Ureter (tissue), 1 donor: ENCODE results near the gene PARN. TPM values are rescaled to one million over a fixed set of nuclear protein-coding genes. Genes with fewer than 3 reads are reported as not detected.
"Not testable (repeated sequence)": the region's sequence is repeated elsewhere in the genome, so short reads cannot be mapped to it uniquely, and the experiment has no call there.

Experiments used
- DNase-seq: peaks from one replicate; pipeline ENCODE4 v3.0.0-alpha.2; 2020; ENCODE audit warnings: low spot score
- total RNA-seq: library from RNA; stranded (reverse); gene quantifications from one replicate; pipeline ENCODE4 v1.2.4, GENCODE V29; 2023
- donor health status: DM: yes; HTN: yes; CAD: no.

PARN gene
- total RNA-seq, 1 donor from 2014 or later: 53.9 TPM

DNA sequence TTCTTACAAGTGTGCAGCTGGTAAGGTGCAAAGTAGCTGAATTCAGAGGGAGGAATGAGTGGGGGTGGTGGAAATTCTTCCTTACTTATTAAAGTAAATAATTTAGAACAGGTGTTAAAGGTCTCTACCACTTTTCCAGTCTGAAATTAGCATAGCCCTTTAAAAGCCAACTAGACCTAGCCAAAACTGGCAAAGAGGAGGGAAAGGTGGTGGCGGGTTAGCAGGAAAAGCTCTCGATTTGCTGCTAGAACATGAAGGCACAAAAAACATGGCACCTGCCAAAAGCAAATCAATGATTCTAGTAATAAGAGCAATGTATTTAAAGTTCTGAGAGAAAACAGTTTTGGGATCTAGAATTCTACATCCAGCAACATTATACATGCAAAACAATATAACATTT is 157.7 kb downstream of the PARN start:
- DNase-seq: no peak

- no peak for DNase-seq
Observed at GRCh38 chr16:14470788-14471187, 159.3 kb downstream of the PARN start.

DNA sequence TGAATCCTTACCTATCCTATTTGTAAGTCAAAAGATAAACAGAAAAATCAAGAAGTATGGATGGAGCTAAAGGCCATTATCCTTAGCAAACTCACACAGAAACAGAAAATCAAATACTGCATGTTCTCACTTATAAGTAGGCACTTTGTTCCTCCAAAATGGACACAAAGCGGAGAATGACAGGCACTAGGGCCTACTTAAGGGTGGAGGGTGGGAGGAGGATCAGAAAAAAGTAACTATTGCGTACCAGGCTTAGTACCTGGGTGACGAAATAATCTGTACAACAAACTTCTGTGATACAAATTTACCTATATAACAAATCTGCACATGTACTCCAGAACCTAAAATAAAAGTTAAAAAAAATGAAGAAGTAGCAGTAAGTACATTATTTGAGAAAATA is 164.3 kb downstream of the PARN start:
- DNase-seq: no peak

DNA sequence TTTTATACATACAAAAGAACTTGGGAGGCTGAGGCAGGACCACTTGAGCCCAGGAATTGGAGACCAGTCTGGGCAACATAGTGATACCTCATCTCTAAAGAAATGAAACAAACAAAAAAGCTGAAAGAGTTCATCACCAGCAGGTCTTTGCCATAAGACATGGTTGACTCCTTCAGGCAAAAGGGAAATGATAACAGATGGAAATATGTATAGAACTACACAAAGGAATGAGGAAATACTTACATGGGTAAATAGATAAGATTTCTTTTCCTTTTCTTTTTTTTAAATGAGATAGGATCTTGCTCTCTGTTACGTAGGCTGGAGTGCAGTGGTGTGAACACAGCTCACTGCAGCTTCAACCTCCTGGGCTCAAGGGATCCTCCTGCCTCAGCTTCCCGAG is 165.3 kb downstream of the PARN start:
- DNase-seq: no peak

DNA sequence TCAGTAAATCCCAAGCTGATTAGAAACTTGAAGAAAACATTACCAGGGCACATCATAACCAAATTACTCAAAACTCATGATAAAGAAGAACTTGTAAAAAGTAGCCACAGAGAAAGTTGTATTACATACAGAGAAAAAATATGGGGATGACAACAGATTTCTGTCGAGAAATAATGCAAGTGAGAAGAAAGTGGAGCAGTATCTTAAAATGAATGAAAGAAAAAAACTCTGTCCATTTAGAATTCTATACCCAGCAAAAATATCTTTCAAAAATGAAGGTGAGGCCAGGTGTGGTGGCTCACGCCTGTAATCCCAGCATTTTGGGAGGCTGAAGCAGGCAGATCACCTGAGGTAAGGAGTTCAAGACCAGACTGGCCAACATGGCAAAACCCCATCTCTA is 165.9 kb downstream of the PARN start:
- DNase-seq: no peak

DNA sequence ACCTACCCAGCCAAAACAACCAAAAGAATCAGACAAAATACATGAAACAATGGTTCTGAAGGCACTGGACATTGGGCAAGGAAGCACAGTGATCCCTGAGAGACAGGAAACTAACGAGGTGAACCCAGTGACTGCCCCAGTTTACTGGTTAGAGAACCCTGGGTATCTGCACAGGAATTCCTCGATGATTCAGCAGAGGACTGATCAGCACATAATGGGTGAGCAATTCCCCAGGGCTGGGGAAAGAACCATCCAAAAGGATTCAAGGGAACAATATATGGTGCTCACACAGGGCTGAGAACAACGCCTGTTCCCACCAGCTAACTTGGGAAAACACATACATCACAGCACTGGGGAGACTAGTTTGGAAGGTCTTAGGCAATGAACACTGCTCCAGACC is 167.2 kb downstream of the PARN start:
- DNase-seq: no peak

GRCh38 chr16:14460726-14461125 is 169.3 kb downstream of the PARN start:
- DNase-seq: no peak

DNA sequence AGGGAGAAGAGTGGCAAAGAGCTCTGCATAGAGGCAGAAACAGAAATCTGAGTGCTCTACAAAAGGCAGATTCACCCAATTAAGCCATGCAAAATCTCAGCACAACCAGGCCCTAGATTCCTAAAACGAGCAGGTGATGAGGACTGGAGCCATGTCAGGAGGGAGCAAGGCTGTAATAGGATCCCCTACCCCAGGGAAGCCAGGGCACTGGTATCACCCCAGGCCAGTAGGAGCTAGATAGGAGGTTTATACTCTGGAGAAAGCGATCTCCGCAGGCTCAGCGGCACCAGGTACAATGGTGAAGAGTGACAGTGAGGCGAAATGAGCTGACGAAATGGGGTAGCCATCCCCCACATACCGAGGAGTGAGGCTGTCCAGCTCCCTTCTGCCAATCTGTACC is 171.5 kb downstream of the PARN start:
- DNase-seq: no peak

DNA sequence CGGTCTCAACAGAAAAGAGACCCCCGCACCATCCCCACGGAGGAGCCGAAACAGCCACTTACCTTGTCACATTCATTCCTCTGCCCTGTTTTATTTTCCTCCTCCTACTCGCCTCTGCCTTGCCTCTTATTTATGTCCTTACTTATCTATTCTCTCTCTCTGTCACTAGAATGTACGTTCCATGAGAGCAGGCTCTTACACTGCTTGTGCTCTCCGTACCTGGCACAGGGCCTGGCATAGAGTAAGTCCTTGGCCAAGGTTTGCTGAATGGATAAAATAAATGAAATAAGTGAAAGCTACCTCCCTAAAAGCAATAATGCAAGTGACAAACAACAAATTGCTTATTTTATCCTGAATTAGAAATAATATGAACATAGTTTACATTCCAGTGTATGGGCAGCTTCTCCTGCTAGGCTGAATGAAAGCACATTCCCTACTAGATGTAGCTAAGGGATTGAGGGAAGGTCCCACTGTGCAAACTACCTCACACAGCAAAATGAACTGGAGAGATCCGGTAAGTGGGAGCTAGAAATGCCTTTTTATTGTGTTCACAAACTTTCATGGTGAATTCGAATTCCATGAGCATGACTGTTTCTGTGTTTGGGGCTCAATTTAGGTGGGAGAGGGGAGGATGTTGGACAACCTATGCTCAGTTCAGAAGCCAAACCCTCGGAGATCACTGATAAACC is 173.1 kb downstream of the PARN start:
- DNase-seq: no peak

- DNase-seq: no peak
Observed at GRCh38 chr16:14455573-14455972, 174.5 kb downstream of the PARN start.

- DNase-seq: no peak
Observed at GRCh38 chr16:14454391-14454790, 175.7 kb downstream of the PARN start.

GRCh38 chr16:14452066-14452465 is 178.0 kb downstream of the PARN start:
- DNase-seq: no peak

GRCh38 chr16:14450846-14451245 is 179.2 kb downstream of the PARN start:
- DNase-seq: no peak

DNA sequence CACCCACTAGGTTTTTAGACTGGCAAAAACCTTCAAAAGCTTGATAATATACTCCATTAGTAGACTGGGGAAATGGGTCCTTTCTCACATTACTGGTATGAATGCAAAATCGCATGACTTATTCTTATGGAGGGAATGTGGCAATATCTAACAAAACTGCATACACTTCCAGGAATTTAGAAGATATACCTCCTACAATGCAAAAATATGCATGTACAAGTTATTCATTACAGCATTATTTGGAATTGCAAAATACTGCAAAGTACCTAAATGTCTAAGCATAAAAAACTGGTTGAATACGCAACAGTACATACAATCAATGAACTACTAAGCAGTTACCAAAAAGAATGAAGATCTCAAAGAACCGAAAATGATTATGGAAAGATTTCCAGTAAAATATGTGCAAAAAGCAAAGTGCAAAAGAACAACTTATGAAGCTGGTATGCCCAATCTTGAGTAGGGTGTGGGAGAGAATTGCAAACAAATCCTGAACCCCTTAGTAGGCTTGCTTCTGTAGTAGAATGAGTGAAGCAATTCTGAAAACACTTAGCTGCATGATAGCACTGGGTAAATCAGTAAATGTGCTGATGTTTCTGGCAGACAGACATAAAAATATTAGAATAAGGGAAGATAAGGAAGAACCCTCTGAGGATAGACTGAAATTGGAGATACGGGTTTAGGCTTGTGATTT is 180.1 kb downstream of the PARN start:
- no peak for DNase-seq

DNA sequence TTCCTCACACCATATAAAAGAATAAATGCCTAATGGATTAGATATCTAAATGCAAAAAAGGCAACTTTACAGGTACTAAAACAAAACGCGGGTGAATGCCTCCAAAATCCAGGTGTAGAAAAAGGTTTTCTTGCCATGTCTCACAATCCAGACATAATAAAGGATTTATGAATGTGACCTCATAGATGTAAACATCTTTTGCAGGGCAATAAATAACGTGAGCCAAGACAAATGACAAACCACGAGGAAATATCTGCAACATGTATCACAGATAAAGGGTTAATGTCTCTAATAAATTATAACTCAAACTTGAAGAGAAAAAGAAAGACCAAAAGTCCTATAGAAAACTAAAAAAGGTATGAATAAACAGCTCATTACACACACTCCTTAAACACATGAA is 180.7 kb downstream of the PARN start:
- DNase-seq: no peak

- DNase-seq: no peak
Observed at GRCh38 chr16:14448879-14449278, 181.2 kb downstream of the PARN start.

- DNase-seq: no peak
Observed at GRCh38 chr16:14447783-14448182, 182.3 kb downstream of the PARN start.

DNA sequence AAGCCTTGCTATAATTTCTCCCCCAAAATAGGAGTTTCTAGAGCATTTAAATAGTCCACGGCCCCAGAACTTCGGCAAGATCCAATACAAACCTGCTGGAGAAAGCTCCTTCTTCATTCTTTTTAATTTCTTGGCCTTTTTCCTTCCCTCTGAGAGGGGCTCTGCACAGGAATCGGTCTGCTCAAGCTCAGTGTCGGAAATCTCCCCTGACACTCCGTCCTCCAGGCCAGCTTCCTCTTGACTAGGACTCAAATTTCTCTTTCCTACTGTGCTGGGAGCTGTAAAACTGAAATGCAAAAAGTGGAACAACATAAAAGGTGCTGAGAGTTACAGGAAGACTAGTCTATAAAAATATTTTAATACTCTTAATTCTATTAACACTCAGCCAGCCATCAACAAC is 183.3 kb downstream of the PARN start:
- no peak for DNase-seq

DNA sequence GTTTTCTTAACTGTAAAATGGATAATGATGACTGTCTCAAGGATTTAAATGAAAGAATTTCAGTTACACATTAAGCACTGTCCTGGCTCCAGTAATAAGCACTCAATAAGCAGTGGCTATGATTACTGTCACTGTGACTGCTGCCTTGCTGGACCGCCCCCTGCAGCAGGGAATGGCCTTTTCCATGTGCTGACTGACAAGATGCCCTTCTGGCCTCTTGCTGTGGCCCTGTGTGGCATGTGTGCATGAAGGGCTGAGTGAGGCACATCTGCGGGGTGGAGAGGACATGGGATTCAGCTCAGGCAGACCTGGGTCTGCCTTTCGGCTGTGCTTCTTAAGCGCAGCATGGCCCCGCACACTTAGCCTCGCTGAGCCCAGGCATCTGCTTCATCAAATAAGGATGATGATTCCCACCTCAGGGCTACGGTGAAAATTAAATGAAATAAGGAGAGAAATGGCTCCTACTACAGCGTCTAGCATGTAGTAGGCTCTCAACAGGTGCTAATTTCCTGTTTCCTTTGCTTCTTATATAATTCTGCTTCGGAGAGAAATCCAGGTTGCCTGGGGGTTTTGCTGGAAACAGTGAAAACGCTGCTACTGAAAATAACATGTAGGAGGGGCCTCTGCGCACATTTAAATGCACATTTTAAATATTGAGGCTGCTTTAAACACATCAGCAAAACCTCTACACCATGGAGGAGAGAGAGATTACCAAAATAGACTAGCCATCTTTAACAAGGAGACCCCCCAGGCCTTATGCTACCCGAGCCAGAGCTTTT is 183.9 kb downstream of the PARN start:
- DNase-seq: no peak

GRCh38 chr16:14444979-14445810 is 184.9 kb downstream of the PARN start:
- DNase-seq: no peak

GRCh38 chr16:14441533-14441932 is 188.5 kb downstream of the PARN start:
- not testable (repeated sequence) for DNase-seq

DNA sequence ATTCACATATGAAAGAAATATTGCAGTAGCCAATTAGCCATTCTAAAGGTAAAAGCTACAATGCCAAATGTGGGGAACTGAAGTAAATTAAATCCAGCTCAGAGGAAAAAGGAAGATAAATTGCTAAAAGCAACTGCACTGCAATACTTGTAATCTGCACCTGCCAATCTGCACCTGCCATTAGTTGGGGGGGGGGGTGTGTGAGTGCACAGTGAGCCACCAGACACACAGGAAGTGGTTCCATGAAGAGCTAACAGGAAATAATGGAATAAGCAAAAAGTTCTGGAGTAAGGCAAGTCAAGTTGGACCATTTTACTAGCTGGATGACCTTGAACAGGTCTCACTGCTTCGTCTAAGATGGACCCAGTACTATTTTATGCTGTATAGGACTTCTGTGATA is 191.8 kb downstream of the PARN start:
- no peak for DNase-seq
